H1 (cell line): Measurements from ENCODE around the gene KIF11. TPM values are rescaled to one million over a fixed set of nuclear protein-coding genes. Genes with fewer than 3 reads are reported as not detected.

ENCODE experiments used
- BACH1 ChIP-seq: IDR thresholded peaks from 2 replicates; pipeline ENCODE4 v1.6.1; 2012; ENCODE audit warnings: low read length, improper control_type of control experiment
- GABPA ChIP-seq: IDR thresholded peaks from 2 replicates; pipeline ENCODE4 v1.6.1; 2011; ENCODE audit warnings: mild to moderate bottlenecking, low read length, moderate library complexity, borderline replicate concordance; ENCODE audit not compliant: insufficient read depth
- HDAC2 ChIP-seq, 2 experiments: fragments of 300-600 bp in 1 of 2; sonication (generic) in 1 of 2; IDR thresholded peaks; 2 replicates each; pipeline ENCODE4 v1.6.1; 2011 to 2012; ENCODE audit warnings: low read depth in 2 of 2, low read length in 2 of 2, mild to moderate bottlenecking in 2 of 2, moderate library complexity in 2 of 2, borderline replicate concordance in 1 of 2, inconsistent platforms in 1 of 2
- KDM1A ChIP-seq: fragments of 200-600, 300-600 bp; sonication (generic); IDR thresholded peaks from 2 replicates; pipeline ENCODE4 v1.7.1; 2016; ENCODE audit warnings: mild to moderate bottlenecking, low read length, borderline replicate concordance
- NANOG ChIP-seq: IDR thresholded peaks from 2 replicates; pipeline ENCODE4 v1.6.1; 2011; ENCODE audit warnings: low read length, low read depth, mild to moderate bottlenecking, inconsistent platforms; ENCODE audit not compliant: insufficient read depth, poor library complexity, severe bottlenecking
- POLR2A ChIP-seq, 2 experiments: IDR thresholded peaks; 1 replicate in 1 of 2; 2 replicates in 1 of 2; pipeline ENCODE4 v1.6.1; 2011; ENCODE audit warnings: low read depth in 2 of 2, low read length in 2 of 2, mild to moderate bottlenecking in 2 of 2; ENCODE audit errors: control extremely low read depth in 1 of 2
- POLR2AphosphoS5 ChIP-seq: IDR thresholded peaks from 2 replicates; pipeline ENCODE4 v1.6.1; 2011; ENCODE audit warnings: low read depth, low read length
- RXRA ChIP-seq: IDR thresholded peaks from 2 replicates; pipeline ENCODE4 v1.6.1; 2011; ENCODE audit warnings: low read depth, mild to moderate bottlenecking, low read length, moderate library complexity; ENCODE audit not compliant: insufficient read depth
- SRF ChIP-seq: IDR thresholded peaks from 2 replicates; pipeline ENCODE4 v1.6.1; 2011; ENCODE audit warnings: mild to moderate bottlenecking, low read depth, low read length, moderate library complexity
- TAF7 ChIP-seq: optimal IDR thresholded peaks from 2 replicates; pipeline ENCODE3; 2011; ENCODE audit warnings: low read depth, mild to moderate bottlenecking, inconsistent platforms, low read length, moderate library complexity, borderline replicate concordance
- ZNF274 ChIP-seq: IDR thresholded peaks from 2 replicates; pipeline ENCODE4 v1.7.0; 2012; ENCODE audit warnings: low read length, borderline replicate concordance; ENCODE audit errors: extremely low read depth
- polyA plus RNA-seq, 7 experiments: library from polyadenylated mRNA; depleted of rRNA in 3 of 7; stranded (reverse) in 5 of 7; unstranded in 2 of 7; fragments of >200 nt in 5 of 7; fragments of 200-250 nt in 2 of 7; gene quantifications; 1 replicate in 5 of 7; 2 replicates in 1 of 7; 4 replicates in 1 of 7; pipeline versions ENCODE4 v1.2.1 to v1.2.3, GENCODE V29; 2011 to 2013; ENCODE audit warnings: missing spikeins in 2 of 7, mixed read lengths in 2 of 7
- total RNA-seq: library from RNA; stranded (reverse); fragmentation: NEBNext Ultra II Directional; extraction: Animal tissue kit (Norgen Biotek cat#: 25700); gene quantifications from 2 replicates; pipeline ENCODE4 v1.2.1, GENCODE V29; 2021
- TF ChIP-seq, protein P1 (sequence below): fragments of 300-600 bp; sonication (generic); IDR thresholded peaks from 2 replicates; pipeline ENCODE4 v1.7.1; 2012; ENCODE audit warnings: low read length, moderate library complexity, mild to moderate bottlenecking, inconsistent platforms; ENCODE audit not compliant: insufficient replicate concordance

Gene KIF11
- total and polyA plus RNA-seq, 2 of the 8 experiments (the other 6 are each of a cell fraction or from before 2014, with no cell fraction given) = 11.1 to 59.2 TPM

DNA sequence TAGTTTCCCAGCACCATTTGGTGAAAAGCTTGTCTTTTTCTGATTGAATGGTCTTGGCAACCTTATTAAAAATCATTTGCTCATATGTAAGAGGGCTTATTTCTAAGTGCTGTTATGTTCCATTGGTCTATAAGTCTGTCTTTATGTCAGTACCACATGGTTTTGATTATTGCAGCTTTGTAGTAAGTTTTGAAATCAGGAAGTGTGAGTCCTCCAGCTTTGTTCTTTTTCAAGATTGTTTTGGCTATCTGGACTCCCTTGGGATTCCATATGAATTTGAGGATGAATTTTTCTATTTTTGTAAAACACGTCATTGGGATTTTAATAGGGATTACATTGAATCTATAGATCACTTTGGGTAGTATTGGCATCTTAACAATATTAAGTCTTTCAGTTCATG lies 5.4 kb downstream of the KIF11 start (continued):
- TF ChIP-seq, protein P1, sequence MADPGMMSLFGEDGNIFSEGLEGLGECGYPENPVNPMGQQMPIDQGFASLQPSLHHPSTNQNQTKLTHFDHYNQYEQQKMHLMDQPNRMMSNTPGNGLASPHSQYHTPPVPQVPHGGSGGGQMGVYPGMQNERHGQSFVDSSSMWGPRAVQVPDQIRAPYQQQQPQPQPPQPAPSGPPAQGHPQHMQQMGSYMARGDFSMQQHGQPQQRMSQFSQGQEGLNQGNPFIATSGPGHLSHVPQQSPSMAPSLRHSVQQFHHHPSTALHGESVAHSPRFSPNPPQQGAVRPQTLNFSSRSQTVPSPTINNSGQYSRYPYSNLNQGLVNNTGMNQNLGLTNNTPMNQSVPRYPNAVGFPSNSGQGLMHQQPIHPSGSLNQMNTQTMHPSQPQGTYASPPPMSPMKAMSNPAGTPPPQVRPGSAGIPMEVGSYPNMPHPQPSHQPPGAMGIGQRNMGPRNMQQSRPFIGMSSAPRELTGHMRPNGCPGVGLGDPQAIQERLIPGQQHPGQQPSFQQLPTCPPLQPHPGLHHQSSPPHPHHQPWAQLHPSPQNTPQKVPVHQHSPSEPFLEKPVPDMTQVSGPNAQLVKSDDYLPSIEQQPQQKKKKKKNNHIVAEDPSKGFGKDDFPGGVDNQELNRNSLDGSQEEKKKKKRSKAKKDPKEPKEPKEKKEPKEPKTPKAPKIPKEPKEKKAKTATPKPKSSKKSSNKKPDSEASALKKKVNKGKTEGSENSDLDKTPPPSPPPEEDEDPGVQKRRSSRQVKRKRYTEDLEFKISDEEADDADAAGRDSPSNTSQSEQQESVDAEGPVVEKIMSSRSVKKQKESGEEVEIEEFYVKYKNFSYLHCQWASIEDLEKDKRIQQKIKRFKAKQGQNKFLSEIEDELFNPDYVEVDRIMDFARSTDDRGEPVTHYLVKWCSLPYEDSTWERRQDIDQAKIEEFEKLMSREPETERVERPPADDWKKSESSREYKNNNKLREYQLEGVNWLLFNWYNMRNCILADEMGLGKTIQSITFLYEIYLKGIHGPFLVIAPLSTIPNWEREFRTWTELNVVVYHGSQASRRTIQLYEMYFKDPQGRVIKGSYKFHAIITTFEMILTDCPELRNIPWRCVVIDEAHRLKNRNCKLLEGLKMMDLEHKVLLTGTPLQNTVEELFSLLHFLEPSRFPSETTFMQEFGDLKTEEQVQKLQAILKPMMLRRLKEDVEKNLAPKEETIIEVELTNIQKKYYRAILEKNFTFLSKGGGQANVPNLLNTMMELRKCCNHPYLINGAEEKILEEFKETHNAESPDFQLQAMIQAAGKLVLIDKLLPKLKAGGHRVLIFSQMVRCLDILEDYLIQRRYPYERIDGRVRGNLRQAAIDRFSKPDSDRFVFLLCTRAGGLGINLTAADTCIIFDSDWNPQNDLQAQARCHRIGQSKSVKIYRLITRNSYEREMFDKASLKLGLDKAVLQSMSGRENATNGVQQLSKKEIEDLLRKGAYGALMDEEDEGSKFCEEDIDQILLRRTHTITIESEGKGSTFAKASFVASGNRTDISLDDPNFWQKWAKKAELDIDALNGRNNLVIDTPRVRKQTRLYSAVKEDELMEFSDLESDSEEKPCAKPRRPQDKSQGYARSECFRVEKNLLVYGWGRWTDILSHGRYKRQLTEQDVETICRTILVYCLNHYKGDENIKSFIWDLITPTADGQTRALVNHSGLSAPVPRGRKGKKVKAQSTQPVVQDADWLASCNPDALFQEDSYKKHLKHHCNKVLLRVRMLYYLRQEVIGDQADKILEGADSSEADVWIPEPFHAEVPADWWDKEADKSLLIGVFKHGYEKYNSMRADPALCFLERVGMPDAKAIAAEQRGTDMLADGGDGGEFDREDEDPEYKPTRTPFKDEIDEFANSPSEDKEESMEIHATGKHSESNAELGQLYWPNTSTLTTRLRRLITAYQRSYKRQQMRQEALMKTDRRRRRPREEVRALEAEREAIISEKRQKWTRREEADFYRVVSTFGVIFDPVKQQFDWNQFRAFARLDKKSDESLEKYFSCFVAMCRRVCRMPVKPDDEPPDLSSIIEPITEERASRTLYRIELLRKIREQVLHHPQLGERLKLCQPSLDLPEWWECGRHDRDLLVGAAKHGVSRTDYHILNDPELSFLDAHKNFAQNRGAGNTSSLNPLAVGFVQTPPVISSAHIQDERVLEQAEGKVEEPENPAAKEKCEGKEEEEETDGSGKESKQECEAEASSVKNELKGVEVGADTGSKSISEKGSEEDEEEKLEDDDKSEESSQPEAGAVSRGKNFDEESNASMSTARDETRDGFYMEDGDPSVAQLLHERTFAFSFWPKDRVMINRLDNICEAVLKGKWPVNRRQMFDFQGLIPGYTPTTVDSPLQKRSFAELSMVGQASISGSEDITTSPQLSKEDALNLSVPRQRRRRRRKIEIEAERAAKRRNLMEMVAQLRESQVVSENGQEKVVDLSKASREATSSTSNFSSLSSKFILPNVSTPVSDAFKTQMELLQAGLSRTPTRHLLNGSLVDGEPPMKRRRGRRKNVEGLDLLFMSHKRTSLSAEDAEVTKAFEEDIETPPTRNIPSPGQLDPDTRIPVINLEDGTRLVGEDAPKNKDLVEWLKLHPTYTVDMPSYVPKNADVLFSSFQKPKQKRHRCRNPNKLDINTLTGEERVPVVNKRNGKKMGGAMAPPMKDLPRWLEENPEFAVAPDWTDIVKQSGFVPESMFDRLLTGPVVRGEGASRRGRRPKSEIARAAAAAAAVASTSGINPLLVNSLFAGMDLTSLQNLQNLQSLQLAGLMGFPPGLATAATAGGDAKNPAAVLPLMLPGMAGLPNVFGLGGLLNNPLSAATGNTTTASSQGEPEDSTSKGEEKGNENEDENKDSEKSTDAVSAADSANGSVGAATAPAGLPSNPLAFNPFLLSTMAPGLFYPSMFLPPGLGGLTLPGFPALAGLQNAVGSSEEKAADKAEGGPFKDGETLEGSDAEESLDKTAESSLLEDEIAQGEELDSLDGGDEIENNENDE = no peak
- TF ChIP-seq POLR2AphosphoS5 (no peak), ZNF274 (no peak), POLR2A (IDR thresholded peaks at IDR 0.05; ENCODE audit: control extremely low read depth in 1 of 2, low read depth in 2 of 2, low read length in 2 of 2) (no peak), SRF (no peak), GABPA (no peak), HDAC2 (IDR thresholded peaks at IDR 0.05; ENCODE audit: borderline replicate concordance in 1 of 2, low read depth in 2 of 2, low read length in 2 of 2) (no peak), BACH1 (no peak), TAF7 (no peak), KDM1A (no peak), RXRA (no peak), NANOG (no peak)
